Measurements from ENCODE around the gene TULP4. TPM values are rescaled to one million over a fixed set of nuclear protein-coding genes. Genes with fewer than 3 reads are reported as not detected.

TULP4 gene
- total RNA-seq, 4 donors from 2014 or later, result 129 to 170 (median 156) TPM

- H3K36me3 ChIP-seq, result peaks cover 0 to 30% (median 17%) of the 10 kb centered on the region in 4 donors
- intact Hi-C loops (cut with DNase I), result no loop called here
- TF ChIP-seq POLR2AphosphoS5 (IDR thresholded peaks at IDR 0.05) (no peak), POLR2A (IDR thresholded peaks at IDR 0.05; ENCODE audit: low read depth) (no peak), EP300 (IDR thresholded peaks at IDR 0.05) (no peak), CTCF (IDR thresholded peaks at IDR 0.05) (no peak)
- no peak overlapping the region for H3K27ac ChIP-seq (replicated peaks in 1 of 4)
- DNase-seq (ENCODE audit: extremely low spot score), result no peak
- no peak overlapping the region for H3K4me3 ChIP-seq
- no peaks in the 10 kb centered on the region for H3K27me3 ChIP-seq
- no peaks in the 10 kb centered on the region for H3K4me1 ChIP-seq
- WGBS, result 88% methylated on average over 4 of the region's 4 CpGs
- no peaks in the 10 kb centered on the region for H3K9me3 ChIP-seq
These were observed 177.2 kb downstream of the TULP4 start for GRCh38 chr6:158489441-158489840.

GRCh38 chr6:158492881-158493280 lies 180.6 kb downstream of the TULP4 start:
- TF ChIP-seq POLR2A (IDR thresholded peaks at IDR 0.05; ENCODE audit: low read depth) (no peak), CTCF (IDR thresholded peaks at IDR 0.05) (no peak), EP300 (IDR thresholded peaks at IDR 0.05) (no peak), POLR2AphosphoS5 (IDR thresholded peaks at IDR 0.05) (no peak)
- 88% methylated on average over 3 of the region's 3 CpGs for WGBS
- H3K27me3 ChIP-seq, result no peaks in the 10 kb centered on the region
- H3K4me1 ChIP-seq, result no peaks in the 10 kb centered on the region
- intact Hi-C loops (cut with DNase I), result no loop called here
- no peak overlapping the region for H3K4me3 ChIP-seq
- no peak overlapping the region for H3K27ac ChIP-seq (replicated peaks in 1 of 4)
- peaks cover 0 to 57% (median 18%) of the 10 kb centered on the region in 4 donors for H3K36me3 ChIP-seq
- H3K9me3 ChIP-seq, result no peaks in the 10 kb centered on the region
- DNase-seq (ENCODE audit: extremely low spot score), result no peak

- intact Hi-C loops (cut with DNase I), result no loop called here
- Histone ChIP-seq H3K4me3 (no peak overlapping the region), H3K36me3 (peaks cover 7 to 81% (median 41%) of the 10 kb centered on the region in 4 donors), H3K27ac (replicated peaks in 1 of 4) (no peak overlapping the region), H3K27me3 (no peaks in the 10 kb centered on the region), H3K9me3 (no peaks in the 10 kb centered on the region), H3K4me1 (no peaks in the 10 kb centered on the region)
- DNase-seq (ENCODE audit: extremely low spot score), result no peak
- 86% methylated on average over 3 of the region's 3 CpGs for WGBS
- TF ChIP-seq EP300 (IDR thresholded peaks at IDR 0.05), result no peak
- no peak for TF ChIP-seq POLR2AphosphoS5 (IDR thresholded peaks at IDR 0.05)
- no peak for TF ChIP-seq POLR2A (IDR thresholded peaks at IDR 0.05; ENCODE audit: low read depth)
- no peak for TF ChIP-seq CTCF (IDR thresholded peaks at IDR 0.05)
These were observed 184.4 kb downstream of the TULP4 start for GRCh38 chr6:158496700-158497099.

- 84% methylated on average over 6 of the region's 6 CpGs for WGBS
- intact Hi-C loops (cut with DNase I), result no loop called here
- TF ChIP-seq POLR2A (IDR thresholded peaks at IDR 0.05; ENCODE audit: low read depth) (no peak), POLR2AphosphoS5 (IDR thresholded peaks at IDR 0.05) (no peak), CTCF (IDR thresholded peaks at IDR 0.05) (no peak), EP300 (IDR thresholded peaks at IDR 0.05) (no peak)
- Histone ChIP-seq H3K27ac (replicated peaks in 1 of 4) (no peak overlapping the region), H3K36me3 (peaks cover 7 to 90% (median 50%) of the 10 kb centered on the region in 4 donors), H3K9me3 (no peaks in the 10 kb centered on the region), H3K4me3 (no peak overlapping the region), H3K4me1 (no peaks in the 10 kb centered on the region), H3K27me3 (no peaks in the 10 kb centered on the region)
- no peak for DNase-seq (ENCODE audit: extremely low spot score)
These were observed 185.4 kb downstream of the TULP4 start for GRCh38 chr6:158497620-158498019.

- intact Hi-C loops (cut with DNase I), result no loop called here
These were observed 186.1 kb downstream of the TULP4 start for GRCh38 chr6:158498362-158498761.

More at GRCh38 chr6:158498362-158498761, 186.1 kb downstream of the TULP4 start:
- WGBS, result 93% methylated on average over 6 of the region's 6 CpGs
- Histone ChIP-seq H3K27ac (replicated peaks in 1 of 4) (no peak overlapping the region), H3K4me1 (no peaks in the 10 kb centered on the region), H3K36me3 (peaks cover 7 to 92% (median 54%) of the 10 kb centered on the region in 4 donors), H3K4me3 (no peak overlapping the region), H3K9me3 (no peaks in the 10 kb centered on the region), H3K27me3 (no peaks in the 10 kb centered on the region)
- TF ChIP-seq POLR2AphosphoS5 (IDR thresholded peaks at IDR 0.05) (no peak), POLR2A (IDR thresholded peaks at IDR 0.05; ENCODE audit: low read depth) (no peak), CTCF (IDR thresholded peaks at IDR 0.05) (no peak), EP300 (IDR thresholded peaks at IDR 0.05) (no peak)
- no peak for DNase-seq (ENCODE audit: extremely low spot score)
